Calu3 (cell line): Measurements from ENCODE around the gene PDCD2. TPM values are rescaled to one million over a fixed set of nuclear protein-coding genes. Genes with fewer than 3 reads are reported as not detected.

ENCODE experiments used
- BruUV-seq: library from RNA; stranded (reverse); fragments of 400-500 nt; replicated peaks from 2 replicates; lab custom pipeline; 2021; lab: Mats Ljungman, UMichigan
- CTCF ChIA-PET: fragments of 300-600 bp; sonication (Branson Sonifier 250); formaldehyde crosslinking; loops from one replicate; lab custom pipeline; 2022; ENCODE audit warnings: antibody characterized with exemption; lab: Charles Lee
- DNase-seq: peaks from one replicate; pipeline ENCODE4 v3.0.0; 2022
- H3K27ac Mint-ChIP-seq: one replicate; pipeline ENCODE4 v1.8.0; 2022; ENCODE audit warnings: mixed read lengths; ENCODE audit not compliant: unreplicated experiment
- H3K27me3 Mint-ChIP-seq: one replicate; pipeline ENCODE4 v1.8.0; 2022; ENCODE audit warnings: mixed read lengths; ENCODE audit not compliant: unreplicated experiment
- H3K36me3 Mint-ChIP-seq: one replicate; pipeline ENCODE4 v1.8.0; 2022; ENCODE audit warnings: mild to moderate bottlenecking, moderate library complexity, mixed read lengths; ENCODE audit not compliant: insufficient read depth, unreplicated experiment
- H3K4me1 Mint-ChIP-seq: one replicate; pipeline ENCODE4 v1.8.0; 2022; ENCODE audit warnings: mild to moderate bottlenecking, low read depth, mixed read lengths; ENCODE audit not compliant: unreplicated experiment
- H3K4me3 Mint-ChIP-seq: one replicate; pipeline ENCODE4 v1.8.0; 2022; ENCODE audit warnings: mild to moderate bottlenecking, low read depth, moderate library complexity, mixed read lengths; ENCODE audit not compliant: unreplicated experiment
- H3K9me3 Mint-ChIP-seq: one replicate; pipeline ENCODE4 v1.8.0; 2022; ENCODE audit warnings: low read depth, mixed read lengths; ENCODE audit not compliant: unreplicated experiment
- CTCF ChIP-seq: fragments of 200-600 bp; IDR thresholded peaks from one replicate; pipeline ENCODE4 v1.8.0; 2022; ENCODE audit warnings: antibody characterized with exemption; ENCODE audit not compliant: unreplicated experiment
- intact Hi-C: fragments of 100-400 bp; cut with micrococcal nuclease; formaldehyde crosslinking; loops from one replicate; pipeline ENCODE4 v1.10.0; 2022; ENCODE audit not compliant: unreplicated experiment
- total RNA-seq: library from RNA; stranded (reverse); gene quantifications from 2 replicates; pipeline ENCODE4 v1.2.3, GENCODE V29; 2022

Gene PDCD2
- total RNA-seq, 1 experiment from 2014 or later, result 36.6 TPM

GRCh38 chr6:170554013-170554795 is 30.2 kb downstream of the PDCD2 start, which contains the start of gene TBP:
TSS of gene TBP (plus strand) at chr6:170554369. CDS start at chr6:170557030, 2,661 bp downstream.
- Mint-ChIP-seq H3K4me1 (peaks cover 14% of the 10 kb centered on the region), H3K4me3 (no peak within 1 kb of the TSS), H3K36me3 (peaks cover 4% of the 10 kb centered on the region), H3K9me3 (no peaks in the 10 kb centered on the region), H3K27ac (no peak within 1 kb of the TSS), H3K27me3 (no peaks in the 10 kb centered on the region)
- TF ChIP-seq CTCF, result no peak
- DNase-seq, result peak; percentile 92
- intact Hi-C loops, result no loop called here
- no TSS peak for BruUV-seq
- CTCF ChIA-PET, result no interaction called here

- CTCF ChIA-PET, result no interaction called here
- DNase-seq, result no peak
- Mint-ChIP-seq H3K9me3 (no peaks in the 10 kb centered on the region), H3K27me3 (no peaks in the 10 kb centered on the region), H3K36me3 (peaks cover 5% of the 10 kb centered on the region), H3K4me3 (no peak overlapping the region), H3K4me1 (peaks cover 14% of the 10 kb centered on the region), H3K27ac (no peak overlapping the region)
- TF ChIP-seq CTCF, result no peak
- BruUV-seq, result no TSS peak
- intact Hi-C loops, result no loop called here
These were observed 30.9 kb downstream of the PDCD2 start for GRCh38 chr6:170553534-170554012.

GRCh38 chr6:170552765-170553533 is 31.5 kb downstream of the PDCD2 start, which contains the start of gene PSMB1:
TSS of gene PSMB1 (minus strand) at chr6:170553307. CDS start at chr6:170553242, 65 bp downstream.
- TF ChIP-seq CTCF, result no peak
- no peak within 1 kb of the TSS for H3K4me3 Mint-ChIP-seq
- intact Hi-C loops, result no loop called here
- peaks cover 14% of the 10 kb centered on the region for H3K4me1 Mint-ChIP-seq
- H3K27ac Mint-ChIP-seq, result no peak within 1 kb of the TSS
- peaks cover 11% of the 10 kb centered on the region for H3K36me3 Mint-ChIP-seq
- peak; percentile 85 for DNase-seq
- no peaks in the 10 kb centered on the region for H3K9me3 Mint-ChIP-seq
- no peaks in the 10 kb centered on the region for H3K27me3 Mint-ChIP-seq
- BruUV-seq, result no TSS peak
- CTCF ChIA-PET, result no interaction called here

GRCh38 chr6:170545405-170545804 is 39.0 kb downstream of the PDCD2 start:
- Mint-ChIP-seq H3K27ac (no peak overlapping the region), H3K9me3 (no peaks in the 10 kb centered on the region), H3K4me3 (no peak overlapping the region), H3K4me1 (peaks cover 5% of the 10 kb centered on the region), H3K36me3 (peaks cover 22% of the 10 kb centered on the region), H3K27me3 (no peaks in the 10 kb centered on the region)
- no peak for TF ChIP-seq CTCF
- no TSS peak for BruUV-seq
- CTCF ChIA-PET, result no interaction called here
- DNase-seq, result no peak
- intact Hi-C loops, result no loop called here
